Tongue (tissue), 2 donors: ENCODE measurements around the gene ELOB. TPM values are rescaled to one million over a fixed set of nuclear protein-coding genes. Genes with fewer than 3 reads are reported as not detected.

ENCODE experiments used
- DNase-seq: peaks from one replicate; pipeline ENCODE4 v3.0.0-alpha.2; 2015
- total RNA-seq: library from RNA; depleted of rRNA; stranded (reverse); fragments of >200 nt; gene quantifications from one replicate; pipeline ENCODE4 v1.2.3, GENCODE V29; 2014

ELOB gene
- total RNA-seq = 155 TPM

DNA sequence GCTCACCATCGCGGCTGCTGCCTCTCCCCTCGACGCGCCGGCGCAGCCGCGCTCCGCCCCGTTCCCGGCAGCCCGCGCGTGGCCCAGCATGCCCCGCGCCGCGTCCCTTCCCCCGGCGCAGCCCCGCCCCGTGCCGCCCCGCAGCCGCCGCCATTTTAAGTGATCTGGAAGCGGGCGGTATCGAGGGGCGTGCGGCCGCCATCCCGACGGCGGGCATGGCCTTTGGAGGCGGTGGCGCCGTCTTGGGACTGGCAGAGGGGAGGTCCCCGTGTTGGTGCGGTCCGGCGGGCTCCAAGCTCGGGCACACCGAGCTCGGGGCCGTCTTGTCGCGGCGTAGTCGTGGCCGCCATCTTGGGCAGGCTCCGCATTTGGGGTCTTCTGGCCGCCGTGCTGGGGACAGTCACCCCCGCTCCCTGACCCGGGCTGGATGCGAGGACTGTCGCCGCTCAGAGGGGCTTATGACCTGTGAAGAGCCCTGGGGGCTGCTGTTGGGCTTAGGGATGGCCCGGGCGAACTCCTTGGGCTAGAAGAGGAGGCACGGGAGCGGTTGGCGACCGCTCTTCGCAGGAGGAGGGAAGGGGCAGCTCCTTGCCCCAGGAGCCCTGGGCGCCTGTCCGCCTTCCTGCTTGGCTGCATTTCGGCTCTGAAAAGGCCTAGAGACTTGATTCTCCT is at the start of gene ELOB:
Gene ELOB, minus strand, starts transcription at position 50 of the 672 bp plus-strand sequence. Its CDS starts 41 bp downstream, at position 9.
- DNase-seq = peak; percentile 95

DNA sequence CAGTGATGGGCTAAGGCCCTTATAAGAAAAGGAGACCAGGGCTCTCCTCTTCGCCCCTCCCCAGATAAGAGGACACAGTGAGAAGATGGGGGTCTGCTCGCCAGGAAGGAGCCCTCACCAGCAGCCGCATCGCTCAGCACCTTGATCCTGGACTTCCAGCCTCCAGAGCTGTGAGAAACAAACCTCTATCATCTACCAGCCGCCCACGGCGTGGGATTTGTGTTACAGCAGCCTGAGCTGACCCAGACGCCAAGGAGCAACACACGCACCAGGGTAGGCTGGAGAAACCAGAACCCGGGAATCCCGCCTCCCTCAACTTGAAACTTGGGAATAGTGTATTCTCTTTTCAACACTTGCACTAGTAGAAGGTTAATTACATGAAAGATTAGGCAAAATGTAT is 48.8 kb upstream of the ELOB start:
- no peak for DNase-seq

- DNase-seq = no peak
These were observed 48.1 kb upstream of the ELOB start for GRCh38 chr16:2825049-2825742.

DNA sequence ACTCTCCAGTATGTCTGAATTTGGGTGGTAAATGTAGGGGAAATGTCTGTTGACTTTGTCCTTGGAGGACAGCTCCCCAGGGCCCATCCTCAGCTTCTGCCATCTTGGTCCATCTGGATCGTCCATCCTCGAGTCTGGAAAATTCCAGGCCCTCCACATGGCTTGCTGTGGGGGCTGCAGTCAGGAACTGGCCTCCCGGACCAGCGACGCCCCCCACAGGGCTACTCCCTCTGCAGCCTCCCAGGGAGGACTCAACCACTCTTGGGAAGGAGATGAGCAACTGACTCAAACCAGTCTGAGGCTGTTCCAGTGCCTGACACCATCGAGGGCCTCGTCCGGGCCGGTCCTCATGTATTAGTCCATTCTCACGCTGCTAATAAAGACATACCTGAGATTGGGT is 47.5 kb upstream of the ELOB start:
- DNase-seq = no peak

GRCh38 chr16:2822496-2822895 is 45.4 kb upstream of the ELOB start:
- no peak for DNase-seq

- no peak for DNase-seq
These were observed 45.0 kb upstream of the ELOB start for GRCh38 chr16:2822158-2822495.

GRCh38 chr16:2821487-2822157 is 44.5 kb upstream of the ELOB start:
- DNase-seq = no peak

DNA sequence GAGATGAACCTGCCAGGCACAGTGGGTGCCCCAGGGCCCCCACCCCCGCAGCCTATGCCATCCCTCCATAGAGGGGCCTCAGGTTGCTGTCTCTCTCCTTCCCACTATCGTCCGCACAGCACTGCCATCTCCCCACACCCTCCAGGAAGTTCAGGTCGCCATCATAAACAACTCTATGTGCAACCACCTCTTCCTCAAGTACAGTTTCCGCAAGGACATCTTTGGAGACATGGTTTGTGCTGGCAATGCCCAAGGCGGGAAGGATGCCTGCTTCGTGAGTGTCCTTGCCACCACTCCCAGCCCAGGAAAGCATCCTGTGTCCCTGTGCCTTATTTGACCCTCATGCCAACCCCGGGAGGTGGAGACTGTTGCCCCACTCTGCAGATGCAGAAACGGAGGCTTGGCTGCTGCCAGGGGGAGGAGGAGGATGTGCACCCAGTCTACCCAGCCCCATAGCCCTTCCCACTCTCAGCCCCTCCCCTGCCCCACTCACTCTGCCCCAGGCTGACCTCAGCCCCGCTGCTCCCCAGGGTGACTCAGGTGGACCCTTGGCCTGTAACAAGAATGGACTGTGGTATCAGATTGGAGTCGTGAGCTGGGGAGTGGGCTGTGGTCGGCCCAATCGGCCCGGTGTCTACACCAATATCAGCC is 43.9 kb upstream of the ELOB start:
- no peak for DNase-seq

DNA sequence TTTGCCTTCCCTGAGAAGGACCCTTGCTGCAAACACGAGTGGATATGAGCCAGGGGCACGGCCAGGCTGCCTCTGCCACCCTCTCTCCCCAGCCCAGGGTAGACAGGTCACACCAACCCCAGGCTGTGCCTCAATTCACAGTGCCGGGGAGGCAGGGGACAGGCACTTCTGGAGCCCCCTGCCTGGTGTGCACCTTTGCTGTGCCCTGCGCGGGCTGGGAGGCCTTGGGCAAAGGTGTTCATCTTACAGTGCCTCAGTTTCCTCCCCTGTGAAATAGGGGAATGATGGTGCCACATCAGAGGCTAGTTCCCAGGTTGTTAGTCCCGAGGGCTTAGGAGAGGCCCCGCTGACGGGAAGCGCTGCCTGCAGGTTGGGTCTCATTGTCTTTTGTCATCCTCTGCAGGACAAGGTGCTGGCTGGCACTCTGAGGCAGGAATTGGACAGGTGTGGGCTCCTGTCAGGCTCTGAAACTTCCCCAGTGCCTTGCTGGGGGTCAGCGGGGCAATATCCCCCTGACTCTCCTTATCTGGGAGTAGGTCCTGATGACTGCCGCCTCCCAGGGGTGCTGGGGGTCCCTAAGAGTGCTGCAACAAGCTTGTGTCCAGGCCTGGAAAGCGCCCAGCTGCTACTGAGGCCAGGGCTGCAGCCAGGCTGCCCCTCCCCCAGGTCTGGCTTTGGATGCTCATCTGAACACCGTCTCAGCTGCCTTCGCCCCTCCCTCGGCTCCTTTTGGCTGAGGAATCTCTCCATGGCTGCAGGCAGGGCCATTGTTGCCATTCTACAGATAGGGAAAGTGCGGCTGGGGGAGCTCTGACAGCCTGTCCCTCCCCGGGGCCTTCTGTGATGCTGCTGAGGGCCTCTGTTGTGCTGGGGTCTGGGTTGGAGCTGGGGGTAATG is 43.1 kb upstream of the ELOB start:
- DNase-seq = no peak

DNA sequence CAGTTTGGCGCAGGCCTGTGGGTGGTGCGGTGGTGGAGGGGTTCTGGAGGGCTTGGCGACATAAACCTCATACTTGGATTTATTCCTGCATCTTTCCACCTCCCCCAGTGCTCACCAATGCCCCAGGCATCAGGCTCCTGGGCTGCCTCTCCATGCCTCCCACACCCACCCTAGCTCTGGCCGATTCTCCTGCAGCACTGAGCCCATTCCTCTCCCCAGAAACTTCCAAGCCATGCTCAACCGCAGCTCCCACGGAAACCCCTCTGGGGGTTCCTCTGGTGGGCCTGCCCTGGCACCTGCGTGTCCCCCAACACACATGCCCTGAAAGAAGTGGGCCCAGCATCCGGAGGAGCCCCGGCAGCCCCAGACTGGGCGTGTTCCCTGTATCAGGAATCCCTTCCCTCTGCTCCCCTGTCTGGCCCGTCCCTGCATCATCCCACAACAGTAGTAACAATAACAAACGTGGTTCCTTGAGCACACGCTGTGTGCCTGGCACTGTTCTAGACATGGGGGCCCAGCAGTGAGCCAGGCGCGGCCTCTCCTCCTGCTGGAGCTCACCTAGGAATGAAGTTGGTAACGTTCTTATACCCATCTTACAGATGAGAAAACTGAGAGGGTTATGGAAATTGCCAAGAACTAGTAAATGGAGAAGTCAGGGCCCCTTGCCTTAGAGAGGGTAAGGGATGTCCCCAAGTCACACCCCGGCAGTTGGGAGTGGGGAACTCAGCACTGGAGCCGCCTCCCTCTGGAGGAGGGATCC is 42.3 kb upstream of the ELOB start:
- no peak for DNase-seq

DNA sequence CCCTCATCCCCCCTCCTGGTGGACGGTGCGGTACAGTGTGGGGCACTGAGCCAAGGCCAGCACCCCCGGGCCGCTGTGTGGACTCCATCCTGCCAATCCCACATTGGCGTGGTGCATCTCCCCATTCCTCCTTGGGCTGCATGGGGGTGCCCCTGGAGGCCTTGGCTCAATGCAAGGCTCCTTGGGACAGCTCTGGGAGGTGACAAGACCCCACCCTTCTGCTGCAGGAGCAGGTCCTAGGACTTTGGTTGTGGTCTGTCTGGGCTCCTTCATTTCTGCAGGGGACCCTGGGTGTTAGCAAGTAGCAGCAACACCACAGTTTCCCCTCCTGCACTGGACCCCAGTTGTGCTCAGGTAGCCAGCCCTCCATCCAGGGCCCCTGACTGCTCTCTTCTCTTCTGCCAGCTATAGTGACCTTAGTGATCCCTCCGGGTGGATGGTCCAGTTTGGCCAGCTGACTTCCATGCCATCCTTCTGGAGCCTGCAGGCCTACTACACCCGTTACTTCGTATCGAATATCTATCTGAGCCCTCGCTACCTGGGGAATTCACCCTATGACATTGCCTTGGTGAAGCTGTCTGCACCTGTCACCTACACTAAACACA is 41.3 kb upstream of the ELOB start:
- no peak for DNase-seq

- no peak for DNase-seq
These were observed 40.5 kb upstream of the ELOB start for GRCh38 chr16:2817340-2818271.

DNA sequence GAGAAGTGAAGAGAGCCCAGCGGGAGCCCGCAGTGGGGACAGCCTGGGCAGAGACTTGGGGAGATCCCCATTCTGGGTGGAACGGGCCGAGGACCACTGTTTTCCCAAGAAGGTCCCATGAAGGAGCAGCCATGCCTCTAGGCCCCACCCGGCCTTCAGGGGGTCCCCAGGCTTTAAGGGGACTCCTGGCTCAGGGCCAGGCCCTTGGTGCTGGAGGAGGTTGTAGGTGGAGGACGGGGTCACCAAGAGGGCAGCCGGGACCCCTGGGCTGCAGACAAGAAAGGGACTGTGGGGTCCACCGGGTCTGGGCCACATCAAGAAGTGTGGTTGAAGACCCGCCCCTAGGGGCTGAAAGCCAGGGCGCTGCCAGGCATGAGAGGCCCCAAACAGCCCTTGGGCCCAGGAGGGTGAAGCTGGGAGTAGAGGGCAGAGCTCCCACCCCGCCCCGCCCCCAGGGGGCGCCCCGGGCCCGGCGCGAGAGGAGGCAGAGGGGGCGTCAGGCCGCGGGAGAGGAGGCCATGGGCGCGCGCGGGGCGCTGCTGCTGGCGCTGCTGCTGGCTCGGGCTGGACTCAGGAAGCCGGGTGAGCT is 39.8 kb upstream of the ELOB start, which contains the start of gene PRSS21:
Gene PRSS21, plus strand, starts transcription at position 487 of the 589 bp plus-strand sequence. Its CDS starts 32 bp downstream, at position 519.
- no peak for DNase-seq

- DNase-seq = peak; percentile 14
These were observed 38.3 kb upstream of the ELOB start for GRCh38 chr16:2815299-2815771.

DNA sequence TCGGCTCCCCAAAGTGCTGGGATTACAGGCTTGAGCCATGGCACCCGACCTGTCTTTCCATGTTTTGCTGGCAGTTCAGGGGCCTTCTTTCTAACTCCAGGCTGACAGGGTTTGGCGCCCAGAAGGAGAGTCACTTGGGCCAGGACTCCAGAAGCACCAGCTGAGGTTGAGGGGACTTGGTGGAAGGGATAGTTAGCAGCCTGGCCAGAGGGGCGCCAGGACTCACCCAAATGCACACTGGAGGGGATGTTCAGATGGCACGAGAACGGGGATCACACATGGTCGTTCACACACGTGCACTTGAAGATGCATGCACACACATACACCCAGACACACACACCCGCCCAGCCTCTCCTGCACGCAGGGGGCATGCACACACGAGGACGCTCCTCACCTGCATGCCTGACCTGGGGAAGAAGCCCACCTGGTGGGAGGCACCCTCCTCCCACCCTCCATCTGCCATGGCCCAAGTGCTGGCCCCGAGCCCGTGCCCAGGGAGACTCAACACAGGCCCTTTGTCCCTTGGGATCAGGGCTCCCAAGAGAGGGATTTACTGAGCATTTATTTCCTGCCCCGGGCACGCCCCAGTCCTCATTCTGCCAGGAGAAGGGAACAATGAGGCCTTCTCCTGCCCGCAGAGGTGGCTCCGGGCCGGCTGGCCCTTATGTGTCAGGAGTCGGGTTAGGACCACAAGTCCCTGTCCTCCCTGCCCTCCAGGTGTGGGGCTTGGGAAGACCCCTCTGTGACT is 37.6 kb upstream of the ELOB start:
- no peak for DNase-seq

DNA sequence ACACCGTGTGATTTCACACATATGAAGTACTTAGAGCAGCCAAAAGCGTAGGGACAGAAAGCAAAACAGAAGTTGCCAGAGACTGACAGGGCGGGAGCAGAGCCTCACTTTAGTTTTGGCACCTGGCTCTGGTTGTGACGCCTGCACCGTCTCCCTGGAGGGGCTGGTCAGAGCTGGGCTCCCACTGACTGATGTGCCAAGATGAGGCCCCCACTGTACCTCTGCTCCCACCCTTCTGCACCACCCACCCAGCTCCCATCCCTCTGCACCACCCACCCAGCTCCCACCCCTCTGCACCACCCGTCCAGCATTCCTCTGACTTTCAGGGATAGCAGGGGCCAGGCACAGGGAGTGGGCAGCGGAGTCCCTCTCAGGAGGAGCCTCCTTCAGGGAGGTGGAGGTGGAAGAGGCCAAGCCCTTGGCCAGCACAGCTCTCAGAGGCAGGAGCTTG is 36.7 kb upstream of the ELOB start:
- no peak for DNase-seq

GRCh38 chr16:2811703-2812471 is 34.8 kb upstream of the ELOB start:
- DNase-seq = no peak
